Measurements from ENCODE around the gene MIEF2.
A peak's percentile ranks its signal among the peaks of the same experiment; 100 is the strongest.

Gene MIEF2

DNA sequence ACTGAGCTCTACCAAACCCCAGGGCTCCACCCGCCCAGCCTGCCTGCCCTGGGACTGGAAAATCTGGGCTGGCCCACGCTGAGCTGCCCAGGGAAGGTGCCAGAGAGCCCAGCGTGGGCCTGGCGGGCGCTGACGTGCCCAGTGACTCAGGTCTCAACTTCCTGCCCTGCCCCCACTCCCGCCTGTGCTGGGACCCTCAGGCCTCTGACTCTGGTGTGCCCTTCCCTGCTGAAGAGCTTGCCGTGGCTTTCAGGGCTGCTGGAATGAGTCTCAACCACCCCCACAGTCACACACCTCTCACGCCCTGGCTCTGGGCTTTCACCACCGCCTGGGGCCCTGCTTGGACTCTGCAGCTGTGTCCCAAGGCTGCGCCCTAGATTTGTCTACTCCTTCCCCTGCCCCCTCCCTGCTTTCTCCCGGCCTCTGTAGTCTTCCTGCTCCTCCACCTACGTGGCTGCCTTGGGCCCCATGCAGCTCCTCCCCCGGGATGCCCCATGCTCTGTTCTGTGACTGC lies 24.7 kb upstream of the MIEF2 start:
- no peak for DNase-seq (ENCODE audit: low read depth in 1 of 2, low spot score in 1 of 2)

DNA sequence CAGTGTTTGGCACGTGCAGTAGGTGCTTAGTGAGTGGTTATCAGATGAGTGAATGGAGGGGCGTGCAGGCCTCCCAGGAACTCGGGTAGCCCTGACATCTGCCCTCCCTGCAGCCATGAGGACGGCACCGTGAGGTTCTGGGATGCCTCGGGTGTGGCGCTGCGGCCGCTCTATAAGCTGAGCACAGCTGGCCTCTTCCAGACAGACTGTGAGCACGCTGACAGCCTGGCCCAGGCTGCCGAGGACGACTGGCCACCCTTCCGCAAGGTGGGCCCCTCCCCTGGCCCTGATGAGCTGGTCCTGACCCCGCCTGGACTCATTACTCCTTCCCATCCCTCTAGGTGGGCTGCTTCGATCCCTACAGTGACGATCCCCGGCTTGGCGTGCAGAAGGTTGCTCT lies 24.0 kb upstream of the MIEF2 start:
- no peak for DNase-seq (ENCODE audit: low read depth in 1 of 2, low spot score in 1 of 2)

DNA sequence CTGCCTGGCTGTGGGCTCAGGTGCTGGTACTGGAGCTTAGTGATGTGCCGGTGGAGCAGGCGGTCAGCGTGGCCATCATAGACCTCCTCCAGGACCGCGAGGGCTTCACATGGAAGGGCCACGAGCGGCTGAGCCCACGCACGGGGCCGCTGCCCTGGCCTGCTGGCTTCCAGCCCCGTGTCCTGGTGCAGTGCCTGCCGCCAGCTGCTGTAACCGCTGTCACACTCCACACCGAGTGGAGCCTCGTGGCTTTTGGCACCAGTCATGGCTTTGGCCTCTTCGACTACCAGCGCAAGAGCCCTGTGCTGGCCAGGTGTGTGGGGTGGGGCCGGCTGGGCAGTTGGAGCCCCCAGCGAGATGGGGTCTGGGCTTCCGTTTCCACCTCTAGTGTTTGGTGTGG lies 23.0 kb upstream of the MIEF2 start:
- no peak for DNase-seq (ENCODE audit: low read depth in 1 of 2, low spot score in 1 of 2)

DNA sequence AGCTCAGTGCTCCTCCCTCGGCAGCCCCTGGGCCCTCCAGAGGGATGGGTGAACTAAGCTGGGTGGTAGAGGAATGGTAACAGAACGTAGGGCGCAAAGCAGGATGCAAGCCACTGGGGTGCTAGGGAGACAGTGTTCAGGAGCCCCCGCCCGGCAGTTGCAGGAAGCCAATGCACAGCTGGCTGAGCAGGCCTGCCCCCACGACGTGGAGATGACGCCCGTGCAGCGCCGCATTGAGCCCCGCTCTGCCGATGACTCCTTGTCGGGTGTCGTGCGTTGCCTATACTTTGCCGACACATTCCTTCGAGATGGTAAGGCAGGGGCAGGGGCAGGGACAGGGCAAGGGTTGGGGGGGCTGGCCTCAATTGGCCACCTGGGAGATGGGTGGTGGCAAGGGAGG lies 22.2 kb upstream of the MIEF2 start:
- DNase-seq (ENCODE audit: low read depth in 1 of 2, low spot score in 1 of 2), result no peak

DNA sequence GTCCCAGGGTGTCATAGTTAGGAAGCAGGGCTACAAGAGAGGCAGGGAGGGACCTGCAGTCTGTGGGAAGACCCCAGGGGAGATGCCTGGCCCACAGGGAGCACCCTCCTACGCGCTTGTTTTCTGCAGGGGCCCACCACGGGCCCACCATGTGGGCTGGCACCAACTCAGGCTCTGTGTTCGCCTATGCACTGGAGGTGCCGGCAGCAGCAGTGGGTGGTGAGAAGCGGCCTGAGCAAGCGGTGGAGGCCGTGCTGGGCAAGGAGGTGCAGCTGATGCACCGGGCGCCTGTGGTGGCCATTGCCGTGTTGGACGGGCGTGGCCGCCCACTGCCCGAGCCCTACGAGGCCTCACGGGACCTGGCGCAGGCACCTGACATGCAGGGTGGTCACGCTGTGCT lies 20.0 kb upstream of the MIEF2 start:
- no peak for DNase-seq (ENCODE audit: low read depth in 1 of 2, low spot score in 1 of 2)

DNA sequence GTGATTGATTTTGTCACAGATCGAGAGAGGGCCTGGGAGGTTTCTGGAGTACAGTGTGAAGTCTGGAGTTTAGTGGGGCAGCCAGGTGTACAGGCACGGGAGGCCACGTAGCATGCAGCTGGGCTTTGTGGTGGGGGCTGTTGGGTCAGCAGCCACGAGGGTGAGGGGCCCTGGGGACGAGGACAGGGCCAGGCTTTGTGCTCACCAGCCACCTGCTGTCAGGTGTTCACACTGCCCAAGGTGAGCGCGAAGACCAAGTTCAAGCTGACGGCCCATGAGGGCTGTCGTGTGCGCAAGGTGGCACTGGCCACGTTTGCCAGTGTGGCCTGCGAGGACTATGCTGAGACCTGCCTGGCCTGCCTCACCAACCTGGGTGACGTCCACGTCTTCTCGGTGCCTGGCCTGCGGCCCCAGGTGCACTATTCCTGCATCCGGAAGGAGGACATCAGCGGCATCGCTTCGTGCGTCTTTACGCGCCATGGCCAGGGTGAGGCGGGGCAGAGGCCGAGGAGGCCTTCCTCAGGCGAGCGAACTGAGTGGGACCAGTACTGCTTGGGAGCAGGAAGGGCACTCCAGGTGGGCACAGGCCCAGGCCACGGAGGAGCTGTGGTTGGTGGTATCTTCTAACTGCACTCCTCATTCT lies 19.1 kb upstream of the MIEF2 start:
- no peak for DNase-seq (ENCODE audit: low read depth in 1 of 2, low spot score in 1 of 2)

DNA sequence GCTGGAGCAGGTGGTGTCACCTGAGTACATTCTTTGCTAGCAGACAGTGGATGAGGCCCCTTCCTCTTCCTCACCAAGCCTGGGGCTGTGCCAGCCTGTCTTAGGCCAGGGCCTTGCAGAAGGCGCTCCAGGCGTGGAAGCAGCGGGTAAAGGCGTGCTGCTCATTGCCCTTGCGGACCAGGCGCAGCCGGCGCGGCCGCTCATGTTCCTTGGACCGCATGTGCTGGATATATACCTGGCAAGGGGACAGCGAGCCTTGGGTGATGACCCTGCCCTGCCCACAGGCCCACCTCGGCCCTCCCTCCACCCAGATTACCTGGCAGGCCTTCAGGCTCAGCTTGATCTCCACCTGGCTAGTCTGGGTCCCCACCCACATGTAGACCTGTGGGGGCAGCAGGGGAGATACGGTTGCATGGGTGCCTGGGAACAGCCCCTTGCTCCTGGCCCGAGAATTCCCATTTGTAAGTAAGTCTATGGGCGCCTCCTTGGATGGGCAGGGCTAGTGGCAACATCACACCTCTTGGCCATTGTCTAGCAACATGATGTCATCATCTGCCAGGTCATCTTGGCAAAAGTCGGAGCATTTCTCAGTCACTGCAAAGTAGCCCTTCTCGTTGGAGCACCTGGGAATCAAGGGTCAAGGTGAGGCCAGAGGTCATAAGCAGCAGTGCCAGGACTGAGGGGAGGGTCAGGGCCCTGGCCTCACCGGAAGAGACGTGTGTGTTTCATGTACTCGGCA lies 15.3 kb upstream of the MIEF2 start:
- DNase-seq (ENCODE audit: low read depth in 1 of 2, low spot score in 1 of 2), result no peak

DNA sequence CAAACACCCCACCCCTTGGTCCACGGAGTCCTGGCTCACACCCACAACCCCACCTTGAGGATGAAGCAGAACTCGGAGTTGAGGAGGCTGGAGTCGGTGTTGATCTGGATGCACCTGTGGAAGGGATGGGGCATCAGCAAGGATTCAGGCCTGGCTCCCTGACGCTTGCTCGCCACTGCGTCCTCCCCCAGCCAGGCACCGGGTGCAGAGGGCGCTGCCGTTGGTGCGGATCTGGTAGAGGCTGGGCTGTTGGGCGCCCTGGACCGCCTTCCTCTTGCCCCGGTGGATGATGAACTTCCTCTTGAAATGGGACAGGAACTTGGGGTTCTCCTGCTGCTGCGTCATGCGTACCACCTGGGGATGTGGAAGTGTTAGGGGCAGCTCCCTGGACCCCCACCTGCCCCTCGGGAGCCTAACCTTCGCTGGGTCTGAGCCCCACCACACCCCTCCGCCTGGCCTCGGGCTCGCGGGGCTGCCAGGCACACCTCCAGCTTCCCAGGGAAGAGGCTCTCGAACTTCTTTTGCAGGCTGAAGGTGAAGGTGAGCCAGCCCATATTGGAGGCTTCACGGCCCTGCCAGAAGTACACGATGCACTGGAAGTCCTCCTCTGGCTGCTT lies 14.2 kb upstream of the MIEF2 start:
- no peak for DNase-seq (ENCODE audit: low read depth in 1 of 2, low spot score in 1 of 2)

DNA sequence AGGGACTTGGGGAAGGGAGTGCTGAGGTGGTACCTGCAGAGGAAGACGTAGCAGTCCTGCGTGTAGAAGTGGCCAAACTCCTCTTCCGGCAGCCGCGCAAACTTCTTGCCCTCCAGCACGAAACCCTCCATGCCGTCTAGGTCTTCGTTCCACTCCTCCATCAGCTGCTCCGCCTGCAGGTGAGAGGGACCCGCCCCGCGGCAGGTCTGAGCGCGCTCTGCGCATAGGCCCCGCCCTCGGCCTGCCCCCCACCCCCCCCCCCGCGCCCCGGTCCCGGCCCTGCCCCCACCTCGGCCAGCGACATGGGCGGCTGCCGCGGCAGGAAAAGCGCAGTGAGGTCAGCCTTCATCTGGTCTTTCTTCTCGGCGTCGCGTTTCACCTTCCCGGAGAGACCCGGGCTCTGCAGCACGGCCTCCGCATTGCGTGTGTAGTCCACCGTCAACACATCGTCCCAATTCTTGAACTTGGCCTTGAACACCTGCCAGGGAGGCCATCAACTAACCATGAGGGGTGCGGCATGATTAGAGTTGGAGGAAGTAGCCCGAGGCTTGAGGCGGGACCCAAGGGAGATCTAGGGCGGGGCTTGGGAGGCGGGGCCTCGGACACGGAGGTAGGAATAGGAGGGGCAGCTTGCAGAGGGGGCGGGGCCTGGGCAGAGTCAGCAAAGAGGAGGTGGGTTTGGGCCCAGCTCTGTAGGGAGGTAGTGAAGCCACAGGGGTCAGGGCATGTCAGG lies 13.4 kb upstream of the MIEF2 start:
- DNase-seq (ENCODE audit: low read depth in 1 of 2, low spot score in 1 of 2), result no peak

DNA sequence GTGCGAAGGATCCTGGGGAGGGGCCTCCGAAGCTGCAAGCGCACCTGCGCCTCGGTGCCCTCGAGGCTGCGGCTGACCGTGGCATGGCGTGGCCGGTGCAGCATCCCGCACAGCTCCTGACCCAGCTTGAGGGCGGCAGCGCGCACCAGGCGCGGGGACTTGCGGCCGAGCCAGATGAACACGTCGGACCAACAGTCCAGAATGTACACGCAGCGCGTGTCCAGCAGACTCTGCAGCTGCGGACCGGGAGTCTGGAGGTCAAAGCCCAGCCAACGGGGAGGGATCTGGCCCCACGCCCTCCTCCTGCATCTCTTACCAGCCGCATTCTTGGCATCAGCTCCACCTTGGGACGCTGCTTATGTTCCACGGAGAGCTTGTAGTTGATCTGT lies 12.9 kb upstream of the MIEF2 start:
- DNase-seq (ENCODE audit: low read depth in 1 of 2, low spot score in 1 of 2), result no peak

DNA sequence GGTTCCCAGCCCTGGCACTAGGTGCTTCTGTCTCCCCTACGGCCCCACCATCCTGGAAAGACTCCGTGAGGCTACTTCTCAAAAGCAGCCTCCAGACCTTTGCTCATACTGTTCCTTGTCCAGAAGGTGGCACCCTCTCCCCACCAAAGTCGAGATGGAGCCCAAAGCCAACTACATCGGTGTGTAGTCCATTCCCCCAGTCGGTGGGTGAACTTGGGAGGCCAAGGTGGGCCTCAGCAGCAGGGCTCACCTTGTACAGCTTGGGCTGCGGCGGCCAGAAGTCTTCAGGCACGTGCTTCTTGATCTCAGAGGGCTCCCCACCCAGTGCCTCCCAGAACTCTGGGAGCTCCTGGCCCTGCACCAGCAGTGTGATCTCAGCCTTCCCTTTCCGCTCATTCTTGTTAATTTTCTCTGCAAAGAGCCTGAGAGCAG lies 12.1 kb upstream of the MIEF2 start:
- peak; percentile 17 to 37 for DNase-seq (ENCODE audit: low read depth in 1 of 2, low spot score in 1 of 2)

DNA sequence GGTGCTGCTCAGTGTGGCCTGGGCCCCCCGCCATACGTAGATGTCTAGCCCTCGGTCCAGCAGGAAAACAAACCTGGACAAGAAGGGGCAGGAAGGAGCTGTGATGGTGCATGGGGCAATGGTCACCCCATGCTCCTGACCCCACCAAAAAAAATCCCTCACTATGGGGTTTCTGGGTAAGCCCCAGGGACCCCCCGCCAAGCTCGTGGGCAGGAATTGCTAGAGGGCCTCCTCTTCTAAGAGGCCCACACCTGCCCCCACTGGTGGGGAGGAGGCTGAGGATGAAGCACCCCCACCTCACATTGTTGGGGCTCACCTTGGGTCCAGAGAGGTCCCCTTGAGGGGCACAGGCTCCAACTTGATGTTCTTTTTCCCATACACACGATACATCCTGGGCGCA lies 11.7 kb upstream of the MIEF2 start:
- DNase-seq (ENCODE audit: low read depth in 1 of 2, low spot score in 1 of 2), result no peak

DNA sequence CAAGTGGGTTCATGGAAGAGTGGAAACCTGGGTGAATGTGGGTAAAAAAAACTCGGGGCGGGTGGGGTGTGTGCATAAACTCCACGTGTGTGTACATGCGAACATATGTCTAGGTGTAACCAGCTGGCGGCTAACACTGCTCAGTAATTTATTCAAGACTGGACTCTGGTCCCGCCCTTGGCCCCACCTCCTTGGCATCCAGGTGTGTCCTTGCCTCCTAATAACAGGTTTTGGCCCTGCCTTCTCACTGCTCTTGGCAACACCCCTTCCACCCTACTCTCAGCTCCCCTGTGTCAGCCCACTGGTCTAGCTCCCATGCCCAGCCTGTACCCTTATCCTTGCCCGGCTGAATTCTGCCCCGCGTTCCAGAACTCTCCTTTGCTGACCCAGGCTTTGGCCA lies 10.2 kb upstream of the MIEF2 start:
- DNase-seq (ENCODE audit: low read depth in 1 of 2, low spot score in 1 of 2), result no peak

DNA sequence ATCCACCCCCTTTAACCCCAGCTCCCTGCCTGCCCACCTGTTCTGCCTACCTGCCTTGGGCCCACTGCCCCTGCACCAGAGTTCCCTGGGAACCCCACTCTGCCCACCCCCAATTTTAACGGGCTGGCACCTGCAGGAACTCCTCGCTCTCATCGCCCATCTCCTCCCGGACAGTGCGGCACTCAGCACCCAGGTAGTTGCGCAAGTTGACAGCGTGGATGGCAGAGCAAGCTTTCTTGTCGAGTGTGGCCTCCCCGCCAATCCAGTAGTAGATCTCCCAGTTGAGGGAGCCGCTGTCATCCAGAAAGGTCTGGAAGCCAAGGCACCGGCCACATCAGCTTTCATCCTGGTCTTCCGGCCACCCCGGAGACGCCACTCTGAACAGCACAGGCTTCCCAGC lies 9.8 kb upstream of the MIEF2 start:
- DNase-seq (ENCODE audit: low read depth in 1 of 2, low spot score in 1 of 2), result no peak

DNA sequence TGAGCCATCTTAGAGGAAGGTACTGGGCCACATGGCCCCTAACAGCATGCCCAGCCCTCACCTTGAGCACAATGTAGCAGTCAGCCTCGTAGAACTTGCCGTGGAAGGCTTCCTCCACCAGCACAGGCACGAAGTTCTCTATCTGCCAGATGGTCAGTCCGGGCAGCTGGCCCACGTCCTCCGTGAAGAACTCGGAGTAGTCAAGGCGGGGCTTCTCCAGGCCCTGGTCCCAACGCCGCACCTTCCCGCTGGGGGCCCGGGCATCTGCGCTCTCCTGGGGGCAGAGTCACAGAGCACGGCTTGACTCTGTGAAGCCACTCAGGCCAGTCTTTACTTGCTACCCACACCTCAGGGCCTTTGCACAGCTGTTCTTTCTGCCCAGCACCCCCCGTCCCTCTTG lies 9.3 kb upstream of the MIEF2 start:
- DNase-seq (ENCODE audit: low read depth in 1 of 2, low spot score in 1 of 2), result no peak

DNA sequence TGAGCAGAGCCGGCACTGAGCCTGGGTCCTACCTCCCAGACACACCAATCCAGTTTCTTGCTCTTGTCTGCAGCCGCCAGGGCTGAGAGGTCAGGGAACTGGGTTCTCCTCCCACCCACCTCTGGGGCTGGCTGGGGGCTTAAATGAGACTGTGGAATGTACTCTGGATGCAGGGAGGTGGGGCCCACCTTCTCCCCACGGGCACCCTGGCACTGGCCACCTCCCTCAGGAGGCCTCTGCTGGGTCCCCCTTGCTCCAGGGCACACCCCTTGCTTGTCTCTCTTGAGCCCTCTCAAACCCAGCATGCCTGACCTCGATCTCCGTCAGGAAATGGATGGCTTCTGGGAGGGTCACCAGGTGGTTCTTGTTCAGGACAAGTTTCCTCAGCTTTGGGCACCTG lies 8.3 kb upstream of the MIEF2 start:
- no peak for DNase-seq (ENCODE audit: low read depth in 1 of 2, low spot score in 1 of 2)

DNA sequence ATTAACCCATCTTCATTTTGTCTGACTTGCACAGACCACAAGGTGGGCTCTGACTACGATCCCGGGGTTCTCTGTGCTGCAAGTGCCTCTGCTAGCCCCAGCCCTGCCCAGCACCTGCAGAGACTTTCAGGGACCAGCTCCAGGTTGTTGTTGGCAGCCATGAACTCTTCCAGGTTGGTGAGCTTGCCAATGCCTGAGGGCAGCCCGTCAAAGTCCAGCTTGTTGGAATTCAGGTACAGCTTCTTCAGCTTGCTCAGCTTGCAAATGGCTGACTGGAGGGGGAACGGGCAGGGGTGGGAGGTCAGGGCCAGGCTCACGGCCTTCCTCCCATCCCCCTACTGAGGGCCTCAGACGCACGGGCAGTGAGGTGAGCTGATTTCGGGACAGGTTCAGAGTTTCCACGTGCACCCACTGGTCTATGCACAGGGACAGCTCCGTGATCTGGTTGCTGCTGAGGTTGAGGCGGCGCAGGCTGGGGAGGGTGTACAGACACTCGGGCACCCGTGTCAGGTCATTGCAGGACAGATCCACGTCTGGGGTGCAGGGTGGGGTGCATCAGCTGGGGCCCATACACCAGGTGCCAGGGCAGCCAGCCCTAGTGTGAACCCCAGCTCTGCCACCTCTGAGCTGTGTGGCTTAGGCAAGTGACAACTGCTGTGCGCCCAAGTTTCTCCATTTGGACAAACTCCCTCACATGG lies 7.1 kb upstream of the MIEF2 start:
- DNase-seq (ENCODE audit: low read depth in 1 of 2, low spot score in 1 of 2), result no peak

DNA sequence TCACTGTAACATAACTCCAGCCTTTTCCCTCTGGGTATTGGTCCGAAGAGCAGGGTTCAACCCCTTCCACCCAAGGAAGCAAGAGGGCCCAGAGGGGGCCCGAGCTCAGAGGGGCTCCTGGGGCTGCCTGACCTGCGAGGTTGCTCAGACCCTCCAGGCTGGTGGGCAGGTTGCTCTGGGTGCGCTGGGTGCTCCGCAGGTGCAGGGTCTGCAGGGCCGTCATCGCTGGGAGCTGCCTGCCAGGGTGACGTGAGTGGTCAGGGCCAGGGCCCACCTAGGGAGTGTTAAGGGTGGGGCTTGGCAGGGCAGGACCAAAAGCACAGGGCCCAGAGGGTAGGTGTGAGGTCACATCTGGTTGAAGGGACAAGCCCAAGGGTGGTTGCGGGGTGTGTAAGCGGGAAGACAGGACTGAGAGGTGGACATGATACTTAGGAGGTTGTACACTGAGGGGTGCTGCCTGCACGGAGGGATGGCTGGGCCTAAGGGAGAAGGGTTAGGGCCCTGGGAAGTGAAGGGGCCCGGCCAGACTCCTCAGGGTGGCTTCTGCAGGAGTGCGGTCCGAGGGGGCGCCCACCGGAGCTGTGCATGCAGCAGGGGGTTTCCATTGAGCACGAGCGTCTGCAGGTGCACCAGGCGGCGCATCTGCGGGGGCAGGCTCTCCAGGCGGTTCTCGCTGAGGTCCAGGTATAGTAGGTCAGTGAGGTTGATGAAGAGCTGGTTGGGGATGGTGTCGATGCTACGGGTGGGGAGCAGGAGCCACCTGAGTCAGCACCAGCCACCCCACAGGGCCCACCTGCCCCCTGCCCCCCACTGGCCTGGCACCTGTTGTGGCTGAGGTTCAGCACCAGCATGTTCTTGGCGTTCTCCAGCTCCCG lies 6.3 kb upstream of the MIEF2 start:
- no peak for DNase-seq (ENCODE audit: low read depth in 1 of 2, low spot score in 1 of 2)

DNA sequence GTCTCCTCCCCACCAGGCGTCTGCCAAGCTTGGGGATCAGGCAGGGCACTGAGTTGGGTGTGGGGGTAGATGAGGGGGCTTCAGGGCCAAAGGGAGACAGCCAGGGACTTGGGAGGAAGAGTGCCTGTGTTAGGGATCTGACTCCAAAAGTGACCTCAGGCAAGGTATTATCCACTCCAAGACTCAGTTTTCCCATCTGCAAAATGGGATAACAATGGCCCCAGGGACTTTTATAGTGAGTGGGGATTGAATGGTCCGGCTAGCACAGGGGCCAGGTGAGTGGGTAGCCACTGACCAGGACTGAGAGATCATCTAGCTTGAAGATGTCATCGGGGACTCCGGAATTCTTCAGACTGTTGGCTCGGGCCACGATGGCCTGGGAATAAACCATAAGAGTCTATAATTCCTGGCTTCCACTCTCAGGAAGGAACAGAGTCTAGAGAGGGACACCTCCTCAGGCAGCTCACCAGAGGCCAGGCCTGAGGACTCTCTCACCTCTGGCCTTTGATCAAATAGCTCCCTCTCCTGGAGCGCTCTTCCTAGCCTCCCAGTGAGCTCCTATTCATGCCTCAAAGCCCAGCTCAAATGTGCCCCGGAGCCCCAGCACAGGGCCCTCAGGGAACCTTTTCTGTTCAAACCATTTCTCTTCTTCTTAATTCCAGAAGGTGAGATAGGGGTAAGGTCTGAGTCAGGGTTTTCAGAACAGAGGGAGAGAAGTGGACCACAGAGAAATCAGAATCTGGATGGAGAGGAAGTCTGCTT lies 5.4 kb upstream of the MIEF2 start:
- no peak for DNase-seq (ENCODE audit: low read depth in 1 of 2, low spot score in 1 of 2)

Measured in activated T-helper 1 cell treated with anti-CD3 and anti-CD28 coated beads, Interleukin-2, amount 50 U/mL, for 16 hours (primary cell).